ENCODE data around the gene KIF6. TPM values are rescaled to one million over a fixed set of nuclear protein-coding genes. Genes with fewer than 3 reads are reported as not detected.
A peak's percentile ranks its signal among the peaks of the same experiment; 100 is the strongest.

Gene KIF6, protein sequence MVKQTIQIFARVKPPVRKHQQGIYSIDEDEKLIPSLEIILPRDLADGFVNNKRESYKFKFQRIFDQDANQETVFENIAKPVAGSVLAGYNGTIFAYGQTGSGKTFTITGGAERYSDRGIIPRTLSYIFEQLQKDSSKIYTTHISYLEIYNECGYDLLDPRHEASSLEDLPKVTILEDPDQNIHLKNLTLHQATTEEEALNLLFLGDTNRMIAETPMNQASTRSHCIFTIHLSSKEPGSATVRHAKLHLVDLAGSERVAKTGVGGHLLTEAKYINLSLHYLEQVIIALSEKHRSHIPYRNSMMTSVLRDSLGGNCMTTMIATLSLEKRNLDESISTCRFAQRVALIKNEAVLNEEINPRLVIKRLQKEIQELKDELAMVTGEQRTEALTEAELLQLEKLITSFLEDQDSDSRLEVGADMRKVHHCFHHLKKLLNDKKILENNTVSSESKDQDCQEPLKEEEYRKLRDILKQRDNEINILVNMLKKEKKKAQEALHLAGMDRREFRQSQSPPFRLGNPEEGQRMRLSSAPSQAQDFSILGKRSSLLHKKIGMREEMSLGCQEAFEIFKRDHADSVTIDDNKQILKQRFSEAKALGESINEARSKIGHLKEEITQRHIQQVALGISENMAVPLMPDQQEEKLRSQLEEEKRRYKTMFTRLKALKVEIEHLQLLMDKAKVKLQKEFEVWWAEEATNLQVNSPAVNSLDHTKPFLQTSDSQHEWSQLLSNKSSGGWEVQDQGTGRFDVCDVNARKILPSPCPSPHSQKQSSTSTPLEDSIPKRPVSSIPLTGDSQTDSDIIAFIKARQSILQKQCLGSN
- 1 to 10 TPM in 1 of 4 donors, under 1 TPM in 1, not detected in 2; 0.18 to 1.2 TPM for polyA plus RNA-seq
- long read RNA-seq, donor 1 = 0 reads
- long read RNA-seq, donor 2 = 0 reads
- long read RNA-seq, donor 3 = 0 reads
- long read RNA-seq, donor 4 = 0 reads
- long read RNA-seq, donor 5 = 0 reads
- long read RNA-seq, donor 6 = 0 reads
- long read RNA-seq, donor 7 = 0 reads
- long read RNA-seq, donor 8 = 0 reads
- long read RNA-seq, donor 9 = 0 reads
- long read RNA-seq, donor 10 = 0 reads

DNA sequence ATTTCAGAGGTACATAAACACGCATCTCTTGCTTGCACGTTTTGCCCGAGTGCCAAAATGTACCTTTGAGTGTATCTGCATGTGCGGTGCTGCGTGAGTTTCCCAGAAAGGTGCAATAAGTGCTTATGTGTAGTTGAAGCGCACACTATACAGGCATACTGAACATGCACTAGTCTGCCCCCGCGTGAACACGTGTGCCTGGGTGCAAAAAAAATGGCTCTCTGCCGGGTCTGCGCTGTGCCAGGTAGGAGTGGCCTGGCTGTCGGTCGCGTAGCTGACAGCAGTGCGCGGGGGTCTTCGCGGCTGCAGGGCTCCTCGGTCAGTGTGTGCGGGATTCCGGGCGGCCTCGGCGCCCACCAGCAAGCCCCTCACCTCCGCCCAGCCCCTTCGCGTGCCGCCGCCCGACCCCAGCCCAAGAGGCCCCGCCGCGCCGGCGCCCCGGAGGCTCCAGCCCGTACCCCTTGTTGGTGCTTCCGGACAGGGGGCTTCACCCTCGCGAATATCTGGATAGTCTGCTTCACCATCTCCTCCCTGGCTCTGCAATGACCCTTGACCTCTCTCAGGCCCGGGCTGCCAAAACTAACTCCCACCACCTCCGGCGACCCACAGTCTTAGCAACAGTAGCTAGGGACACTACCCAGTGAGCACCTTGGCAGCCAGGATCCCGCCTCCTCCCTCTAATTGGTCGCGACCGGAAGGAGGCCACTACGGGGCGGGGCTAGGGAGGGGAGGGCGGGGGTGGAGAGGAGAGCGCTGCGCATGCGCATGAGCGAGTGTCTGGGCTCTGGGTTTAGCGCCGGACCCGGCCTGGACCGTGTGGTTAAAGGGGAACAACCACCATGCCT is at the start of gene KIF6:
TSS of gene KIF6 (minus strand) at position 622 of the 845 bp plus-strand sequence. CDS start at position 524, 98 bp downstream.
- WGBS, 3 donors = 1 to 3% (median 3%) methylated on average over 56 to 58 of the region's 58 CpGs
- Histone ChIP-seq H3K9me3 (ENCODE audit: control insufficient read depth in 2 of 2, insufficient read depth in 1 of 2, low read depth in 1 of 2, low read length in 1 of 2) (no peaks in the 10 kb centered on the region), H3K27ac (ENCODE audit: low read depth in 1 of 3, low read length in 2 of 3) (no peak within 1 kb of the TSS), H3K4me1 (ENCODE audit: control insufficient read depth in 3 of 3, insufficient read depth in 2 of 3, low read depth in 1 of 3, low read length in 2 of 3) (no peaks in the 10 kb centered on the region), H3K27me3 (ENCODE audit: control insufficient read depth in 3 of 3, insufficient read depth in 3 of 3, low read length in 3 of 3) (no peaks in the 10 kb centered on the region), H3K36me3 (ENCODE audit: control insufficient read depth in 3 of 3, insufficient read depth in 2 of 3, low read depth in 1 of 3, low read length in 3 of 3) (no peaks in the 10 kb centered on the region), H3K4me3 (ENCODE audit: low read depth in 1 of 3, low read length in 3 of 3) (peak within 1 kb of the TSS; percentile 58 to 68 (median 58))
- DNase-seq (peak; percentile 91 to 93), FAIRE-seq (no peak)

DNA sequence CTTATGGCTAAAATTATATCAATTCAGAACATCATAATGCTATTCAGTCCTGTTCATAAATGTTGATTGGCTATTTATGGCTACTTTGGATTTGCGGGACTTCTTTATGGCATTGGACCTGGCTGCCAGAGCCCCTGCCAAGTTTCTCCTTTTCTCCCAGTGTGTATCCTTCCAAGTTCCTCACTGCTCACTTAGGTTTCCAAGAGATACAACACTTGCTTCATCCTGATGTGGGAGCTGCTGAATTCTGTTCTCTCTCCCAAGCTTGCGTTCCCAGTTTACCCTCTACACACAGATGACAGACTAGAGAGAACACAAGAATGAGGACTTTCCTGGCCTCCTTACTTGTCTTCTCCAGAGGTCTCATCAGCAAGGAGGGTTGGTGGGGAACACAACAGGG is 48.6 kb upstream of the KIF6 start:
- Histone ChIP-seq H3K4me3 (ENCODE audit: low read depth in 1 of 3, low read length in 3 of 3) (no peak overlapping the region), H3K27ac (ENCODE audit: low read depth in 1 of 3, low read length in 2 of 3) (peak overlapping the region in 1 of 3 donors; percentile 48), H3K27me3 (ENCODE audit: control insufficient read depth in 3 of 3, insufficient read depth in 3 of 3, low read length in 3 of 3) (no peaks in the 10 kb centered on the region), H3K36me3 (ENCODE audit: control insufficient read depth in 3 of 3, insufficient read depth in 2 of 3, low read depth in 1 of 3, low read length in 3 of 3) (no peaks in the 10 kb centered on the region), H3K4me1 (ENCODE audit: control insufficient read depth in 3 of 3, insufficient read depth in 2 of 3, low read depth in 1 of 3, low read length in 2 of 3) (no peaks in the 10 kb centered on the region), H3K9me3 (ENCODE audit: control insufficient read depth in 2 of 2, insufficient read depth in 1 of 2, low read depth in 1 of 2, low read length in 1 of 2) (no peaks in the 10 kb centered on the region)
- no peak for FAIRE-seq
- no peak for DNase-seq
- whole genome bisulfite sequencing, 3 donors = 87 to 100% (median 96%) methylated on average over 2 of the region's 2 CpGs

DNA sequence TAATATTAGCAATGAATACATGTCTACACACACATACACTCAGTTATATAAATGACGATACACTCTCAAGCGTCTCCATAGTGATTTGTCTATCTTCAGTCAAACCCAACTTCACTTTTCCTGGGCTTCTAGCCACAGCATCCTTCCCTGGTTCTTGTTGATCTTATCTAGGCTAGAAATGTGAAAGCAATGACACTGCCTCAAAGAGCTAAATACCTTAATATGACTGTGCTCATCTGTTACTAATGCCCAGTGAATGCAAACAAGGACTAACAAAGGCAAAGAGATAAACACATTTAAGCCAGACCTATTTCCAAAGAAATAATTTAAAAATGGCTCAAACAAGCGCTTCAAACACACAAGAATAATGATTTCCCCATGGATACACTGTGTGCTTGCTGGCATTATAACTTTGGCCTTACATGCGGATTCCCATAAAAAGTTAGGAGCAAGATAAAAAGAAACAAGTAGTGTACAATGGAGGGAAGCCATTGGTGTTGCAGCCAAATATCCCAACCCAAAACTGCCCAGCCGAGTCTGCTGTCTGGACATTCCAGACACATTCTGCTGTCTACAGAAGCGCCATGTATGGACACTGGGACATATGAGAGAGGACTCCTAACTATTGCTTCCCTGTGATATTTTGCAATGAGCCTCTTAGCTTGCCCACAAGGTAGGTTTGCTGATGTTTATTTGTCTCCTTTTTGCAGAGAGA is 47.5 kb upstream of the KIF6 start:
- no peaks in the 10 kb centered on the region for H3K27me3 ChIP-seq (ENCODE audit: control insufficient read depth in 3 of 3, insufficient read depth in 3 of 3, low read length in 3 of 3)
- H3K9me3 ChIP-seq (ENCODE audit: control insufficient read depth in 2 of 2, insufficient read depth in 1 of 2, low read depth in 1 of 2, low read length in 1 of 2) = no peaks in the 10 kb centered on the region
- no peaks in the 10 kb centered on the region for H3K4me1 ChIP-seq (ENCODE audit: control insufficient read depth in 3 of 3, insufficient read depth in 2 of 3, low read depth in 1 of 3, low read length in 2 of 3)
- no peak for FAIRE-seq
- no peaks in the 10 kb centered on the region for H3K36me3 ChIP-seq (ENCODE audit: control insufficient read depth in 3 of 3, insufficient read depth in 2 of 3, low read depth in 1 of 3, low read length in 3 of 3)
- no peak overlapping the region for H3K4me3 ChIP-seq (ENCODE audit: low read depth in 1 of 3, low read length in 3 of 3)
- H3K27ac ChIP-seq (ENCODE audit: low read depth in 1 of 3, low read length in 2 of 3) = peak overlapping the region in 1 of 3 donors; percentile 29
- no peak for DNase-seq
- WGBS, 3 donors = 68 to 71% (median 69%) methylated on average over 6 of the region's 6 CpGs

DNA sequence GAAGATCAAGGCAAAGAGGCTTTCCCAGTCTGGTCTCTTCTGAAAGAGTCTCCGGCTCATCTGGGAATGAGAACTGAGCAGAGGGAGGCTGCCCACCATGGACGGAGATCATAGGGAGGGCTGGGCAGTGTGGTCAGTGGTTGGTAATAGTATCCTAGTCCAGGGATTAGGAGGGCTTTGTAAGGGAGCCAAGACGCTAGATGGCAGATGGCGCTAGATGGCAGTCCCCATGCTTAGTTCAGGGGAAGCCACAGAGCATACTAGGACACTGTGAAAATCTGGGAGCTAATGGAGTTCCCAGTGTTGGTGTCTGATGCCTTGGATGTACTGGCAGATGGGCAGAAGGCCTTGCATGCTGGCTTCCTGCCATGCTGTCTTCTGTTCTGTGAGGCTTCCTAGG is 45.2 kb upstream of the KIF6 start:
- WGBS, 3 donors = 82 to 89% (median 89%) methylated on average over 4 of the region's 4 CpGs
- Histone ChIP-seq H3K4me3 (ENCODE audit: low read depth in 1 of 3, low read length in 3 of 3) (no peak overlapping the region), H3K36me3 (ENCODE audit: control insufficient read depth in 3 of 3, insufficient read depth in 2 of 3, low read depth in 1 of 3, low read length in 3 of 3) (no peaks in the 10 kb centered on the region), H3K27ac (ENCODE audit: low read depth in 1 of 3, low read length in 2 of 3) (no peak overlapping the region), H3K9me3 (ENCODE audit: control insufficient read depth in 2 of 2, insufficient read depth in 1 of 2, low read depth in 1 of 2, low read length in 1 of 2) (no peaks in the 10 kb centered on the region), H3K27me3 (ENCODE audit: control insufficient read depth in 3 of 3, insufficient read depth in 3 of 3, low read length in 3 of 3) (no peaks in the 10 kb centered on the region), H3K4me1 (ENCODE audit: control insufficient read depth in 3 of 3, insufficient read depth in 2 of 3, low read depth in 1 of 3, low read length in 2 of 3) (no peaks in the 10 kb centered on the region)
- DNase-seq = no peak
- FAIRE-seq = no peak

DNA sequence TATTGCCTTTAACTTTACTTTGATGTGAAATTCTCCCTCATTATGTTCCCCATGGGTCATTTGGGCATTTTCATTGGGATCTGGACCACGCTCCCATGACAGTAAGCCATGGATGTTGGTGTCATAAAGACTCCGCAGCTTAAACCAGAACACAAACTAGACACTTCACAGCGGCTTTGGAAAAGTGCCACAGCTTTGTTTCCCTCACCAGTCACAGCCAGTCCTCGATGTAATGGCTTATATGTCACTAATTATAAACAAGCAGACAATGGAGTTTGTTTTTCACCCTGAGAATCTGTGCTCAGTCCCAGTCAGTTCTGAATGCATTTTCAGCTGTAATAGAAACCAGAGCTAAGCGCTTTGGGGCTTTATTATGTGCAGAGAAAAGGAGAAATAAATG is 43.8 kb upstream of the KIF6 start:
- FAIRE-seq = no peak
- WGBS, 3 donors = 57 to 71% (median 58%) methylated on average over 5 of the region's 5 CpGs
- Histone ChIP-seq H3K4me3 (ENCODE audit: low read depth in 1 of 3, low read length in 3 of 3) (no peak overlapping the region), H3K4me1 (ENCODE audit: control insufficient read depth in 3 of 3, insufficient read depth in 2 of 3, low read depth in 1 of 3, low read length in 2 of 3) (no peaks in the 10 kb centered on the region), H3K9me3 (ENCODE audit: control insufficient read depth in 2 of 2, insufficient read depth in 1 of 2, low read depth in 1 of 2, low read length in 1 of 2) (no peaks in the 10 kb centered on the region), H3K27me3 (ENCODE audit: control insufficient read depth in 3 of 3, insufficient read depth in 3 of 3, low read length in 3 of 3) (no peaks in the 10 kb centered on the region), H3K27ac (ENCODE audit: low read depth in 1 of 3, low read length in 2 of 3) (no peak overlapping the region), H3K36me3 (ENCODE audit: control insufficient read depth in 3 of 3, insufficient read depth in 2 of 3, low read depth in 1 of 3, low read length in 3 of 3) (no peaks in the 10 kb centered on the region)
- no peak for DNase-seq

DNA sequence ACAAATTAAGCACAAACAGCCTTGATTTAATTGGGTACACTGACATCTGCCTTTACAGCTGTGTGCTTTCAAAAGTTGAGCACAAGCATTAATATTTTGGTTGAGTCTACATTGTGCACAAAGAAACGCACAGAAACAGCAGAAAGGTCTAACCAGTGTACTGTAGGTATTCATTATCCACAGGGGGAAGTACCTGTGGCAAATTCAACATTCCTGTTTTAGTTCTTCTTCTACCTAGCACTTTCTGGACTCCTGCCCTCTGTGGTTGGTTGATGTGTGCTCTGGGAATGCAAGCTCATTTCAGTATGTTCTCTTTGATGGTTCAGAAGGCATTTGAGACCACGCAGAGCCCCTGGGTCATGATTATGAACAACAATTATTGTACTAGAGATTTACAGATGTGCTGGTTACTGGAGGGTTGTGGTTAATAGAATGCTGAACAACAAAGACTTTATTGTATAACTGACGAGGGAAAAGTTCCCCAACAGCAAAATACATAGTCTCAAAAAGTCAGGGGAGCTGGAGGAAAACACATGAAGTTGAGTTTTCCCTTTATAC is 40.4 kb upstream of the KIF6 start:
- H3K27ac ChIP-seq (ENCODE audit: low read depth in 1 of 3, low read length in 2 of 3) = no peak overlapping the region
- FAIRE-seq = no peak

DNA sequence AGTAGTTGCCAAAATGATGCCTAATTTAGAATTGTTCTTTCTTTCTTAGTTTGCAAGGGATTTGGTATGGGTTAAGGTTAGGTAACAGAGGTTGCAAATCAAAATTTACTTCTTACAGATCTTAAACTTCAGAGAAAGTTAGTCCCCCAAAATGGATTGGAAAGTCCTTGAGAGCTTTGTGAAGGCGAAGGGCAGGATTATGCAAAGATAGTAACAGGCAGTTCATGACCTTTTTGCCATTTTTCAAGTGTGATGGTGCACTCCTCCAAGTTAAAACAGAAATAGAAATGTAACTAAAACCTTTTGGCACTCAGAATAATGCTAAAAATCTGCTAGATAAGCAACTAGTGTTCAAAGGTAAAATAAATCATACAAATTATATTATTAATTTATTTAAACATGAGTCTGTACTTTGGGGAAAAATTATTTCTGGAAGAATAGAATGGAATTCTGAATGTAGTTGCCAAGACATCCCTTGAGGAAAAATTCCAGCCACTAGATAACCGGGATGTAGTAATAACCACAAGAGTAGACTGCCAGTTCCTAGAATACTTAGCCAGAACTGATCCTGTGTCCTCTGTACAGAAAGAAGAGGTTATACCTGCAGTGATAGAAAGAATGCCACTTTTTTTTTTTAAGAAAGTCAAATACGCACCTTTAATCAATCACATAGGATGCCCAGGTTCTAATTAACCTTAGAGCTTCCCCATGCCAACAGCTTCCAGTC is 35.2 kb upstream of the KIF6 start:
- H3K9me3 ChIP-seq (ENCODE audit: control insufficient read depth in 2 of 2, insufficient read depth in 1 of 2, low read depth in 1 of 2, low read length in 1 of 2) = no peaks in the 10 kb centered on the region
- no peak for DNase-seq
- no peaks in the 10 kb centered on the region for H3K27me3 ChIP-seq (ENCODE audit: control insufficient read depth in 3 of 3, insufficient read depth in 3 of 3, low read length in 3 of 3)
- 64 to 79% (median 74%) methylated on average over 3 of the region's 3 CpGs for WGBS, 3 donors
- no peaks in the 10 kb centered on the region for H3K36me3 ChIP-seq (ENCODE audit: control insufficient read depth in 3 of 3, insufficient read depth in 2 of 3, low read depth in 1 of 3, low read length in 3 of 3)
- no peak for FAIRE-seq
- no peak overlapping the region for H3K27ac ChIP-seq (ENCODE audit: low read depth in 1 of 3, low read length in 2 of 3)
- H3K4me3 ChIP-seq (ENCODE audit: low read depth in 1 of 3, low read length in 3 of 3) = no peak overlapping the region
- no peaks in the 10 kb centered on the region for H3K4me1 ChIP-seq (ENCODE audit: control insufficient read depth in 3 of 3, insufficient read depth in 2 of 3, low read depth in 1 of 3, low read length in 2 of 3)

More for the DNA sequence above, 40.4 kb upstream of the KIF6 start:
- Histone ChIP-seq H3K4me1 (ENCODE audit: control insufficient read depth in 3 of 3, insufficient read depth in 2 of 3, low read depth in 1 of 3, low read length in 2 of 3) (no peaks in the 10 kb centered on the region), H3K4me3 (ENCODE audit: low read depth in 1 of 3, low read length in 3 of 3) (no peak overlapping the region), H3K9me3 (ENCODE audit: control insufficient read depth in 2 of 2, insufficient read depth in 1 of 2, low read depth in 1 of 2, low read length in 1 of 2) (no peaks in the 10 kb centered on the region), H3K27me3 (ENCODE audit: control insufficient read depth in 3 of 3, insufficient read depth in 3 of 3, low read length in 3 of 3) (no peaks in the 10 kb centered on the region), H3K36me3 (ENCODE audit: control insufficient read depth in 3 of 3, insufficient read depth in 2 of 3, low read depth in 1 of 3, low read length in 3 of 3) (no peaks in the 10 kb centered on the region)
- 52 to 73% (median 60%) methylated on average over 3 of the region's 3 CpGs for WGBS, 3 donors
- no peak for DNase-seq

Measured in small intestine (tissue), 16 donors.